ENCODE results near the gene ZNF587. TPM values are rescaled to one million over a fixed set of nuclear protein-coding genes. Genes with fewer than 3 reads are reported as not detected.
"Not testable (repeated sequence)": the region's sequence is repeated elsewhere in the genome, so short reads cannot be mapped to it uniquely, and the experiment has no call there.

Gene ZNF587
- total RNA-seq, 1 donor from 2014 or later = 19.3 TPM

- no peak for DNase-seq (ENCODE audit: low read depth)
- Histone ChIP-seq H3K36me3 (ENCODE audit: control insufficient read depth, insufficient read depth, low read length) (no peaks in the 10 kb centered on the region), H3K27me3 (ENCODE audit: control insufficient read depth, insufficient read depth, low read length) (no peaks in the 10 kb centered on the region), H3K4me3 (ENCODE audit: low read depth, low read length) (no peak overlapping the region)
- TF ChIP-seq, protein P1, sequence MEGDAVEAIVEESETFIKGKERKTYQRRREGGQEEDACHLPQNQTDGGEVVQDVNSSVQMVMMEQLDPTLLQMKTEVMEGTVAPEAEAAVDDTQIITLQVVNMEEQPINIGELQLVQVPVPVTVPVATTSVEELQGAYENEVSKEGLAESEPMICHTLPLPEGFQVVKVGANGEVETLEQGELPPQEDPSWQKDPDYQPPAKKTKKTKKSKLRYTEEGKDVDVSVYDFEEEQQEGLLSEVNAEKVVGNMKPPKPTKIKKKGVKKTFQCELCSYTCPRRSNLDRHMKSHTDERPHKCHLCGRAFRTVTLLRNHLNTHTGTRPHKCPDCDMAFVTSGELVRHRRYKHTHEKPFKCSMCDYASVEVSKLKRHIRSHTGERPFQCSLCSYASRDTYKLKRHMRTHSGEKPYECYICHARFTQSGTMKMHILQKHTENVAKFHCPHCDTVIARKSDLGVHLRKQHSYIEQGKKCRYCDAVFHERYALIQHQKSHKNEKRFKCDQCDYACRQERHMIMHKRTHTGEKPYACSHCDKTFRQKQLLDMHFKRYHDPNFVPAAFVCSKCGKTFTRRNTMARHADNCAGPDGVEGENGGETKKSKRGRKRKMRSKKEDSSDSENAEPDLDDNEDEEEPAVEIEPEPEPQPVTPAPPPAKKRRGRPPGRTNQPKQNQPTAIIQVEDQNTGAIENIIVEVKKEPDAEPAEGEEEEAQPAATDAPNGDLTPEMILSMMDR (IDR thresholded peaks at IDR 0.05; ENCODE audit: insufficient read depth, low read length, poor library complexity, severe bottlenecking) = no peak
These were observed 36.4 kb downstream of the ZNF587 start for GRCh38 chr19:57886046-57886445.

GRCh38 chr19:57887195-57887941 is 37.7 kb downstream of the ZNF587 start:
- no peaks in the 10 kb centered on the region for H3K36me3 ChIP-seq (ENCODE audit: control insufficient read depth, insufficient read depth, low read length)
- DNase-seq (ENCODE audit: low read depth) = no peak
- H3K4me3 ChIP-seq (ENCODE audit: low read depth, low read length) = no peak overlapping the region
- H3K27me3 ChIP-seq (ENCODE audit: control insufficient read depth, insufficient read depth, low read length) = no peaks in the 10 kb centered on the region
- TF ChIP-seq, protein P1 (IDR thresholded peaks at IDR 0.05; ENCODE audit: insufficient read depth, low read length, poor library complexity, severe bottlenecking) = no peak

GRCh38 chr19:57888107-57888559 is 38.5 kb downstream of the ZNF587 start:
- TF ChIP-seq, protein P1 (IDR thresholded peaks at IDR 0.05; ENCODE audit: insufficient read depth, low read length, poor library complexity, severe bottlenecking) = no peak
- DNase-seq (ENCODE audit: low read depth) = no peak
- peak overlapping the region; percentile 85 for H3K4me3 ChIP-seq (ENCODE audit: low read depth, low read length)
- H3K27me3 ChIP-seq (ENCODE audit: control insufficient read depth, insufficient read depth, low read length) = no peaks in the 10 kb centered on the region
- no peaks in the 10 kb centered on the region for H3K36me3 ChIP-seq (ENCODE audit: control insufficient read depth, insufficient read depth, low read length)

DNA sequence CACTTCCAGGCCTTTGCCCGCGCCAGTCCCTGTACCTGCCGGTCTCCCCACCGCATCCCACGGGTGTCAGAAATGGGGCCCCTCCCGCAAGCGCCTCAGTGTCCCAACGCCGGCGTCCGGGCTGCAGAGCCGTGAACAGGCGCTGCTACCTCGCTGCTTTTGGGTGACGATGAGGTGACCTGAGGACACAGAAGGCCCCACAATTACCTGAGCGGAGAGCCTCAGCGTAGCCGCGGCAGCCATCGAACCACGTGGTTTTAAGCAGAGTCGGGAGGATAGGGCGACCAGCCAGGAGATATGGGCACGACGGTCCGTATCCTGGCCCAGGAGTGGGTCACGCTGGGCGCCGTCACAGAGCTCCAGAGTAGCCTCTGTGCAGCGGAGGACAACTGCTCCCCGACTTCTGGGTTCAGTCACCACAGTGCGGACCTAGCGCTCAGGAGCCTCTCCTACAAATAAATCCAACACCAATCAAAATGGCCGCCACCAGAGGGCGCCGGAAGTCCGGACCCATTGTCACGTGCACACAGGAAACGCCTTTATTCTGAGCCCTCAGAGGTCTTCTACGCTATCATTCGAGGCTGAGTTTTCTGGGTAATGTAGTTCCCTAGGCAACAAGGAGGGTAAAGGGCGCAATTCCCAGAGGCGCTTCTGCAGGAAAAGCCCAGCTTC is 39.0 kb downstream of the ZNF587 start, which contains the start of gene ZNF814:
Gene ZNF814, minus strand, starts transcription at position 478 of the 672 bp plus-strand sequence. Its CDS starts 235 bp downstream, at position 243.
- TF ChIP-seq, protein P1 (IDR thresholded peaks at IDR 0.05; ENCODE audit: insufficient read depth, low read length, poor library complexity, severe bottlenecking) = peak; percentile 48
- H3K4me3 ChIP-seq (ENCODE audit: low read depth, low read length) = peak within 1 kb of the TSS; percentile 85
- H3K27me3 ChIP-seq (ENCODE audit: control insufficient read depth, insufficient read depth, low read length) = no peaks in the 10 kb centered on the region
- peak; percentile 57 for DNase-seq (ENCODE audit: low read depth)
- no peaks in the 10 kb centered on the region for H3K36me3 ChIP-seq (ENCODE audit: control insufficient read depth, insufficient read depth, low read length)

DNA sequence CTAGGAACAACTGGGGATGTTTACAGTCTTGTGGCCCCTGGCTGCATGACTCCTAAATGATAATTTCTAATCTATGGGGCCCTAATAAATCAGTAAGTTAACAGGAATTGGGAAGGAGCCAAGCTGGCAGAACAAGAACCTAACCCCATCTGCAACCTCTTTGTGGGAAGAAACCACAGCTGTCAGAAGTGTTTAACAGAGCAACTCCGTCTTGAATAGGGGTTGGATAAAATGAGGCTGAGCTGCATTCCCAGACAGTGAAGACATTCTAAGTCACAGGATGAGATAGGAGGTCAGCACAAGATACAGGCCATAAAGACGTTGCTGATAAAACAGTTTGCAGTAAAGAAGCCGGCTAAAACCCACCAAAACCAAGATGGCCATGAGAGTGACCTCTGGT is 41.0 kb downstream of the ZNF587 start:
- not testable (repeated sequence) for H3K4me3 ChIP-seq (ENCODE audit: low read depth, low read length); DNase-seq (ENCODE audit: low read depth); H3K27me3 ChIP-seq (ENCODE audit: control insufficient read depth, insufficient read depth, low read length); H3K36me3 ChIP-seq (ENCODE audit: control insufficient read depth, insufficient read depth, low read length)

DNA sequence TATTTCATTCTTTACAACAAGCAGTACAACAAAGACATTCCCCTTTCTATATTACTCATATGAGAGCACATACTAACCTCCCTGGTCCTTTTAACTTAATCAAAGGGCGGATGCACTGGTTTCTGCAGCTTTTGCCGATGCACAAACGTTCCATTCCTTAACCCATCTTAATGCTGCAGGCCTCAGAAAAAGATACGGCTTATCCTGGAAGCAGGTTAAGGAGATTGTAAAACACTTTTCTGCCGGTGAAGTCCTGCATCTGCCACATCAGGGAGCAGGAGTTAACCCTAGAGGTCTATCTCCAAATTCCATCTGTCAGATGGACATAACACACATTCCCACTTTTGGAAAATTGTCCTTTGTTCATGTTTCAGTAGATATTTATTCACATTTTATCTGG is 50.7 kb downstream of the ZNF587 start:
- TF ChIP-seq, protein P1 (IDR thresholded peaks at IDR 0.05; ENCODE audit: insufficient read depth, low read length, poor library complexity, severe bottlenecking) = no peak
- no peak for DNase-seq (ENCODE audit: low read depth)
- Histone ChIP-seq H3K36me3 (ENCODE audit: control insufficient read depth, insufficient read depth, low read length) (no peaks in the 10 kb centered on the region), H3K27me3 (ENCODE audit: control insufficient read depth, insufficient read depth, low read length) (no peaks in the 10 kb centered on the region), H3K4me3 (ENCODE audit: low read depth, low read length) (no peak overlapping the region)
